Measurements from ENCODE around the gene SACM1L.

DNA sequence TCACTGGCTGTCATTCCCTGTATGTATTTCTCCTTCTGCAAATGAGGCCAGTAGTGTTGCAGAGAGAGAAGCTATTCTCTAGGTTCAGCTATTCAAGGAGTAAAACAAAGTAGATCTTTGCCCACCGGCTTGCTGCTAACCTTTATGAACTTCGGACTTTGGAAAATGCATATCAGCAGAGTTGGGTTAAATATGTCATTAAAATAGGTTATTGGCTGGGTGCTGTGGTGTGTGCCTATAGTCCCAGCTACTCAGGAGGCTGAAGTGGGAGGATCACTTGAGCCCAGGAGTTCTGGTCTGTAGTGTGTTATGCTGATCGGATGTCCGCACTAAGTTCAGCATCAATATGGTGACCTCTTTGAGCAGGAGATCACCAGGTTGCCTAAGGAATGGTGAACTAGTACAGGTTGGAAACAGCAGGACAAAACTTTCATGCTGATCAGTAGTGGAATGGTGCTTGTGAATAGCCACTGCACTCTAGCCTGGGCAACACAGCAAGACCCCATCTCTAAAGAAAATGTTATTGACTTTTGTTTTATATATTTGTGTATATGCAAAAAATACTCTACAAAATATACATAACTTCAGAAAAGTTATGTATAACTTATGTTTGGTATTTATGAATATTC, 53.4 kb downstream of the SACM1L start:
- TF ChIP-seq RNF2 (conservative IDR thresholded peaks at IDR 0.05; ENCODE audit: low read depth) = no peak
- TF ChIP-seq, protein P1, sequence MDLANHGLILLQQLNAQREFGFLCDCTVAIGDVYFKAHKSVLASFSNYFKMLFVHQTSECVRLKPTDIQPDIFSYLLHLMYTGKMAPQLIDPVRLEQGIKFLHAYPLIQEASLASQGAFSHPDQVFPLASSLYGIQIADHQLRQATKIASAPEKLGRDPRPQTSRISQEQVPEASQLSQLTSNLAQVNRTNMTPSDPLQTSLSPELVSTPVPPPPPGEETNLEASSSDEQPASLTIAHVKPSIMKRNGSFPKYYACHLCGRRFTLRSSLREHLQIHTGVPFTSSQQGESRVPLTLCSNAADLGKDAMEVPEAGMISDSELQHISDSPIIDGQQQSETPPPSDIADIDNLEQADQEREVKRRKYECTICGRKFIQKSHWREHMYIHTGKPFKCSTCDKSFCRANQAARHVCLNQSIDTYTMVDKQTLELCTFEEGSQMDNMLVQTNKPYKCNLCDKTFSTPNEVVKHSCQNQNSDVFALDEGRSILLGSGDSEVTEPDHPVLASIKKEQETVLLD (CRISPR knock-in tag; IDR thresholded peaks at IDR 0.05; ENCODE audit: low read depth) = no peak
- no peak for TF ChIP-seq RXRA (CRISPR knock-in tag; IDR thresholded peaks at IDR 0.05)
- TF ChIP-seq, protein P2, sequence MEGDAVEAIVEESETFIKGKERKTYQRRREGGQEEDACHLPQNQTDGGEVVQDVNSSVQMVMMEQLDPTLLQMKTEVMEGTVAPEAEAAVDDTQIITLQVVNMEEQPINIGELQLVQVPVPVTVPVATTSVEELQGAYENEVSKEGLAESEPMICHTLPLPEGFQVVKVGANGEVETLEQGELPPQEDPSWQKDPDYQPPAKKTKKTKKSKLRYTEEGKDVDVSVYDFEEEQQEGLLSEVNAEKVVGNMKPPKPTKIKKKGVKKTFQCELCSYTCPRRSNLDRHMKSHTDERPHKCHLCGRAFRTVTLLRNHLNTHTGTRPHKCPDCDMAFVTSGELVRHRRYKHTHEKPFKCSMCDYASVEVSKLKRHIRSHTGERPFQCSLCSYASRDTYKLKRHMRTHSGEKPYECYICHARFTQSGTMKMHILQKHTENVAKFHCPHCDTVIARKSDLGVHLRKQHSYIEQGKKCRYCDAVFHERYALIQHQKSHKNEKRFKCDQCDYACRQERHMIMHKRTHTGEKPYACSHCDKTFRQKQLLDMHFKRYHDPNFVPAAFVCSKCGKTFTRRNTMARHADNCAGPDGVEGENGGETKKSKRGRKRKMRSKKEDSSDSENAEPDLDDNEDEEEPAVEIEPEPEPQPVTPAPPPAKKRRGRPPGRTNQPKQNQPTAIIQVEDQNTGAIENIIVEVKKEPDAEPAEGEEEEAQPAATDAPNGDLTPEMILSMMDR (CRISPR knock-in tag; IDR thresholded peaks at IDR 0.05) = no peak
- no peak for TF ChIP-seq E2F1 (CRISPR knock-in tag; IDR thresholded peaks at IDR 0.05)
